ENCODE results near the gene GSS. TPM values are rescaled to one million over a fixed set of nuclear protein-coding genes. Genes with fewer than 3 reads are reported as not detected.

Gene GSS
- total and polyA plus RNA-seq, 4 donors: 20.8 to 38.8 (median 35.4) TPM

DNA sequence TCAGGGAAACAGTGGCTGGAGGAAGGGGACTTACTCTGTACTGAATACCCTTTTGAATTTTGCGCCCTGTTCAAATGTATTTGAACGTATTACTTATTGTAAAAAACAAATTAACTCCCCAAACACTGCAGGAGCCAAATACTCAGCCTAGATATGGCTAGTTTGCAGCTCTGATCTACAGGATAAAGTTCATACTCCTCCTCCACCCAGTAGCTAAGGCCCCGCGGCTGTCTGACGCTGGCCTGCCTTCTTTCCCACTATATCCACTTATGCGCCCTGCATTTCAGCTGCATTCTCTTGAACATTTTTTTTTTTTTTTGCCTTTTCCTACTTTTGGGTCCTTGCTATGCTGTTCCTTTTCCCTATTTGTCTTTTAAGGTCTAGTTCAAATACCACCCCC, 6.5 kb downstream of the GSS start:
- Histone ChIP-seq H3K4me1 (ENCODE audit: control insufficient read depth in 4 of 4, insufficient read depth in 4 of 4, low read length in 3 of 4) (peaks cover 0 to 14% (median 7%) of the 10 kb centered on the region in 4 donors), H3K36me3 (ENCODE audit: control insufficient read depth in 4 of 4, insufficient read depth in 3 of 4, low read depth in 1 of 4, low read length in 3 of 4) (peaks cover 0 to 16% (median 2%) of the 10 kb centered on the region in 4 donors), H3K9ac (ENCODE audit: low read depth in 1 of 2, low read length in 2 of 2) (no peak overlapping the region), H3K9me3 (ENCODE audit: control insufficient read depth in 4 of 4, low read length in 3 of 4) (no peaks in the 10 kb centered on the region), H3K27me3 (ENCODE audit: control insufficient read depth in 4 of 4, insufficient read depth in 4 of 4, low read length in 3 of 4) (no peaks in the 10 kb centered on the region), H3K4me3 (ENCODE audit: low read depth in 1 of 3, low read length in 3 of 3) (no peak overlapping the region), H3K27ac (ENCODE audit: low read depth in 1 of 2, low read length in 2 of 2) (no peak overlapping the region)
- 43% methylated on average over 6 of the region's 6 CpGs for WGBS
- no peak for DNase-seq (ENCODE audit: low spot score)
- TF ChIP-seq, protein P1, sequence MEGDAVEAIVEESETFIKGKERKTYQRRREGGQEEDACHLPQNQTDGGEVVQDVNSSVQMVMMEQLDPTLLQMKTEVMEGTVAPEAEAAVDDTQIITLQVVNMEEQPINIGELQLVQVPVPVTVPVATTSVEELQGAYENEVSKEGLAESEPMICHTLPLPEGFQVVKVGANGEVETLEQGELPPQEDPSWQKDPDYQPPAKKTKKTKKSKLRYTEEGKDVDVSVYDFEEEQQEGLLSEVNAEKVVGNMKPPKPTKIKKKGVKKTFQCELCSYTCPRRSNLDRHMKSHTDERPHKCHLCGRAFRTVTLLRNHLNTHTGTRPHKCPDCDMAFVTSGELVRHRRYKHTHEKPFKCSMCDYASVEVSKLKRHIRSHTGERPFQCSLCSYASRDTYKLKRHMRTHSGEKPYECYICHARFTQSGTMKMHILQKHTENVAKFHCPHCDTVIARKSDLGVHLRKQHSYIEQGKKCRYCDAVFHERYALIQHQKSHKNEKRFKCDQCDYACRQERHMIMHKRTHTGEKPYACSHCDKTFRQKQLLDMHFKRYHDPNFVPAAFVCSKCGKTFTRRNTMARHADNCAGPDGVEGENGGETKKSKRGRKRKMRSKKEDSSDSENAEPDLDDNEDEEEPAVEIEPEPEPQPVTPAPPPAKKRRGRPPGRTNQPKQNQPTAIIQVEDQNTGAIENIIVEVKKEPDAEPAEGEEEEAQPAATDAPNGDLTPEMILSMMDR (IDR thresholded peaks at IDR 0.05; ENCODE audit: low read depth, low read length, missing input control): no peak
- peak; percentile 12 for TF ChIP-seq HNF4G (IDR thresholded peaks at IDR 0.05)
- TF ChIP-seq HNF4A (conservative IDR thresholded peaks at IDR 0.05): peak; percentile 71 to 75
- TF ChIP-seq SP1 (IDR thresholded peaks at IDR 0.05): peak; percentile 31

DNA sequence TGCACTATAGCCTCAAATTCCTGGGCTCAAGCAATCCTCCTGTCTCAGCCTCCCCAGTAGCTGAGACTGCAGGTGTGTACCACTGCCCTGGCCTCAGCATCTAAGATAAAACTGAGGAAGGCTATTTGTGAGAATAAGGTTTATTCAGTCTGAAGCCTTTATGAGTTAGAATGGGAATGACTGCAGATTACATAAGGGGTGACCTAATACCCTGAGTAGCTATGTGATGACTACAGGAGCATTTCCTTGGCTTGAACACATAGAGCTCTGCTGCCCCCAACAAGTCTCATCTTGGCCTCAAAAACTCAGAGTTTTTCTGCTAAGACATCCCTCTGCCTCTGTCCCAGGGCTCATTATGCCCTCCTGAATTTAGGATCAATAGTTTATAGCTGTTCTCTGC, 7.6 kb downstream of the GSS start:
- Histone ChIP-seq H3K4me1 (ENCODE audit: control insufficient read depth in 4 of 4, insufficient read depth in 4 of 4, low read length in 3 of 4) (peaks cover 0 to 14% (median 7%) of the 10 kb centered on the region in 4 donors), H3K9ac (ENCODE audit: low read depth in 1 of 2, low read length in 2 of 2) (no peak overlapping the region), H3K9me3 (ENCODE audit: control insufficient read depth in 4 of 4, low read length in 3 of 4) (no peaks in the 10 kb centered on the region), H3K4me3 (ENCODE audit: low read depth in 1 of 3, low read length in 3 of 3) (no peak overlapping the region), H3K36me3 (ENCODE audit: control insufficient read depth in 4 of 4, insufficient read depth in 3 of 4, low read depth in 1 of 4, low read length in 3 of 4) (peaks cover 0 to 22% (median 5%) of the 10 kb centered on the region in 4 donors), H3K27me3 (ENCODE audit: control insufficient read depth in 4 of 4, insufficient read depth in 4 of 4, low read length in 3 of 4) (no peaks in the 10 kb centered on the region), H3K27ac (ENCODE audit: low read depth in 1 of 2, low read length in 2 of 2) (no peak overlapping the region)
- no peak for TF ChIP-seq GABPA (IDR thresholded peaks at IDR 0.05 in 1 of 2, conservative IDR thresholded peaks at IDR 0.05 in 1 of 2)
- TF ChIP-seq, protein P2, sequence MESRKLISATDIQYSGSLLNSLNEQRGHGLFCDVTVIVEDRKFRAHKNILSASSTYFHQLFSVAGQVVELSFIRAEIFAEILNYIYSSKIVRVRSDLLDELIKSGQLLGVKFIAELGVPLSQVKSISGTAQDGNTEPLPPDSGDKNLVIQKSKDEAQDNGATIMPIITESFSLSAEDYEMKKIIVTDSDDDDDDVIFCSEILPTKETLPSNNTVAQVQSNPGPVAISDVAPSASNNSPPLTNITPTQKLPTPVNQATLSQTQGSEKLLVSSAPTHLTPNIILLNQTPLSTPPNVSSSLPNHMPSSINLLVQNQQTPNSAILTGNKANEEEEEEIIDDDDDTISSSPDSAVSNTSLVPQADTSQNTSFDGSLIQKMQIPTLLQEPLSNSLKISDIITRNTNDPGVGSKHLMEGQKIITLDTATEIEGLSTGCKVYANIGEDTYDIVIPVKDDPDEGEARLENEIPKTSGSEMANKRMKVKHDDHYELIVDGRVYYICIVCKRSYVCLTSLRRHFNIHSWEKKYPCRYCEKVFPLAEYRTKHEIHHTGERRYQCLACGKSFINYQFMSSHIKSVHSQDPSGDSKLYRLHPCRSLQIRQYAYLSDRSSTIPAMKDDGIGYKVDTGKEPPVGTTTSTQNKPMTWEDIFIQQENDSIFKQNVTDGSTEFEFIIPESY (IDR thresholded peaks at IDR 0.05): no peak
- TF ChIP-seq YY1 (IDR thresholded peaks at IDR 0.05): no peak
- TF ChIP-seq FOXA2 (IDR thresholded peaks at IDR 0.05): no peak
- TF ChIP-seq, protein P3, sequence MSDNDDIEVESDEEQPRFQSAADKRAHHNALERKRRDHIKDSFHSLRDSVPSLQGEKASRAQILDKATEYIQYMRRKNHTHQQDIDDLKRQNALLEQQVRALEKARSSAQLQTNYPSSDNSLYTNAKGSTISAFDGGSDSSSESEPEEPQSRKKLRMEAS (IDR thresholded peaks at IDR 0.05): no peak
- TF ChIP-seq EGR1 (IDR thresholded peaks at IDR 0.05; ENCODE audit: low read depth in 2 of 2): no peak
- TF ChIP-seq, protein P4, sequence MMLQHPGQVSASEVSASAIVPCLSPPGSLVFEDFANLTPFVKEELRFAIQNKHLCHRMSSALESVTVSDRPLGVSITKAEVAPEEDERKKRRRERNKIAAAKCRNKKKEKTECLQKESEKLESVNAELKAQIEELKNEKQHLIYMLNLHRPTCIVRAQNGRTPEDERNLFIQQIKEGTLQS (IDR thresholded peaks at IDR 0.05): no peak
- no peak for TF ChIP-seq HNF4G (IDR thresholded peaks at IDR 0.05)
- TF ChIP-seq TAF1 (conservative IDR thresholded peaks at IDR 0.05): no peak
- no peak for TF ChIP-seq RAD21 (IDR thresholded peaks at IDR 0.05)
- no peak for TF ChIP-seq JUND (IDR thresholded peaks at IDR 0.05)
- TF ChIP-seq FOXA1 (IDR thresholded peaks at IDR 0.05): no peak
- DNase-seq (ENCODE audit: low spot score): no peak

DNA sequence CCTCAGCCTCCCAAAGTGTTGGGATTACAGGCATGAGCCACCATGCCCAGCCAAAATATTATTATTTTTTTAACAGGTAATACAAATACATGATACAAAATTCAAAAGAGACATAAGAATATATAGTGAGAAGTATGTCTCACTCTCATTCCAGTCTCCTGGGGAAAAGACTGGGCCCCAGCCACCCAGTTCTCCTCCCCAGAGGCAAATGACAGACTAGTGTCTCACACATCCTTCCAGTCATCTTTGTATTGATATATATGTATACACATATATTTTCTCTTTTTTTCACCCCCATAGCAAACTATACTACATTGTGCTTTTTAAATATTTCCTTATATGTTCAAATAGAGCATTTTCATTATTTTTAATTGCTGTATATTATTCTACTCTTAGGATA, 8.3 kb downstream of the GSS start:
- no peak for DNase-seq (ENCODE audit: low spot score)
- Histone ChIP-seq H3K4me3 (ENCODE audit: low read depth in 1 of 3, low read length in 3 of 3) (no peak overlapping the region), H3K4me1 (ENCODE audit: control insufficient read depth in 4 of 4, insufficient read depth in 4 of 4, low read length in 3 of 4) (peaks cover 0 to 14% (median 7%) of the 10 kb centered on the region in 4 donors), H3K9ac (ENCODE audit: low read depth in 1 of 2, low read length in 2 of 2) (no peak overlapping the region), H3K27ac (ENCODE audit: low read depth in 1 of 2, low read length in 2 of 2) (no peak overlapping the region), H3K27me3 (ENCODE audit: control insufficient read depth in 4 of 4, insufficient read depth in 4 of 4, low read length in 3 of 4) (no peaks in the 10 kb centered on the region), H3K9me3 (ENCODE audit: control insufficient read depth in 4 of 4, low read length in 3 of 4) (no peaks in the 10 kb centered on the region), H3K36me3 (ENCODE audit: control insufficient read depth in 4 of 4, insufficient read depth in 3 of 4, low read depth in 1 of 4, low read length in 3 of 4) (peaks cover 4 to 28% (median 9%) of the 10 kb centered on the region in 4 donors)
- TF ChIP-seq FOXA2 (IDR thresholded peaks at IDR 0.05) (no peak), YY1 (IDR thresholded peaks at IDR 0.05) (no peak), FOXA1 (IDR thresholded peaks at IDR 0.05) (no peak), SP1 (IDR thresholded peaks at IDR 0.05) (no peak), EGR1 (IDR thresholded peaks at IDR 0.05; ENCODE audit: low read depth in 2 of 2) (no peak), NR2F2 (IDR thresholded peaks at IDR 0.05) (no peak), TAF1 (conservative IDR thresholded peaks at IDR 0.05) (no peak), JUND (IDR thresholded peaks at IDR 0.05) (no peak), RXRA (IDR thresholded peaks at IDR 0.05) (no peak)
- TF ChIP-seq, protein P4 (IDR thresholded peaks at IDR 0.05): no peak
- TF ChIP-seq, protein P2 (IDR thresholded peaks at IDR 0.05): no peak
- TF ChIP-seq, protein P3 (IDR thresholded peaks at IDR 0.05): no peak
- TF ChIP-seq, protein P1 (IDR thresholded peaks at IDR 0.05; ENCODE audit: low read depth, low read length, missing input control): no peak
